ENCODE measurements around the gene ARL9.

The ARL9 gene

DNA sequence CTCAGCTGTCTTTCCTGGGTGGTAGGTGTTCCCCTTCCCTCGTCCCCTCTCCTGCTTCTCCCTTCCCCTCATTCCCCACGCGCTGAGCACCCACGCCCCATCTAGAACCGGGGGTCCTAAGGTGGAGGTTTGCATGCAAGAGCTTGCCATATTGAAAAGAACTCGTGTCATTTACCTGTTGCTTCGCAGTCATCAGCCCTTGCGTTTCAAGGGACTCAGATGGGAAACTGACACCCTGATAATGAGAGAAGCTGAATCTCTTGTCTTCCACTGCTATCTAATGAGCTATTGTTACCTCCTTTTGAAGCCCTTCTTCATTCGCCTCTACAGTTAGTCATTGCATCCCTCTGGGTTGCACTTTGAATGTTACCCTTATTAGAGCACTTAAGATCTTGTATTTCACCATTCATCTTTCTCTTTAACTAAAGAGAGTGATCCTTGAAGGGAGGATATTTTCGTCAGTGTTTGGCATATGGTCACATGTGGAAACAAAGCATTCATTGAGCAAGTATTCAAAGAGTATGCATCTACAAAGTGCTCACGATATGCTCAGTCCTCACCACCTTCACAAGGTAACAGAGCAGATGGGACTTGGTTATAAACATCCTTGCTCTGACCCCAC is 25.7 kb downstream of the ARL9 start:
- no peak for DNase-seq (ENCODE audit: low read depth, low spot score)

DNA sequence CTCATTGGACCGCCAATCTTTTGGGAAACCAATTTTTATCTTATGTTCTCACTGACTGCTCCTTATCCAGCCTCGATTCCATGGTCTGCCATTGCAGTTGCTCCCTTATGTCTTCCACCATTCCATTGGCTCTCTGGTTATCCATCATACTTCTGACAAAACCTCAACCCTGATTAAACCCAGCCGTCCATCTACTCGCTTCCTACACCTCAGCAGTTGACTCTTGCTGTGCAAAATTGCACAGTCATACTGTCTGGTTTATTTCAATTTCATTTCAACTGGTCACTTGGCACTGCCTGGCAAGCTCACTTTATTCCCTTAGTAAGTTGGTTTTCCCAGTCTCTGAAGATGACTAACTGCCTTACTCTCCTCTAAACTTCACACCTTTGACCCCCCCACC is 26.2 kb downstream of the ARL9 start:
- DNase-seq (ENCODE audit: low read depth, low spot score): no peak

DNA sequence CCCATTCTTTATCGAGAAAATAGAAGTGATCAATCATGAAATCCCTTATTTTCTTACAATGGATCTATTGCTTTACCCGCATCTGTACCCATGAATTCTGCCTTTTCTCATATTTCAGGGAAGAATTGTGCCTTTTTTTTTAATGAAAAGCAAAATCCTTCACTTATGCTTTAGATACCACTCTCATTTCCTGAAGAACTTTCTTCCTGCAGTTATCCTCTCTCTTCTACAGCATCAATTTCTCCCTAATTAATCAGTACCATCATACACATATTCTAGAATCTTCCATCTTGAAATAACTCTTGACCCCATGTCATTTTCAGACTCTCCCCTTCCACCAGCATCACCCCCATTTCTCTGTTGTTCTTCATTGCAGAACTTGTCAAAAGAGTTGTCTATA is 26.6 kb downstream of the ARL9 start:
- no peak for DNase-seq (ENCODE audit: low read depth, low spot score)

DNA sequence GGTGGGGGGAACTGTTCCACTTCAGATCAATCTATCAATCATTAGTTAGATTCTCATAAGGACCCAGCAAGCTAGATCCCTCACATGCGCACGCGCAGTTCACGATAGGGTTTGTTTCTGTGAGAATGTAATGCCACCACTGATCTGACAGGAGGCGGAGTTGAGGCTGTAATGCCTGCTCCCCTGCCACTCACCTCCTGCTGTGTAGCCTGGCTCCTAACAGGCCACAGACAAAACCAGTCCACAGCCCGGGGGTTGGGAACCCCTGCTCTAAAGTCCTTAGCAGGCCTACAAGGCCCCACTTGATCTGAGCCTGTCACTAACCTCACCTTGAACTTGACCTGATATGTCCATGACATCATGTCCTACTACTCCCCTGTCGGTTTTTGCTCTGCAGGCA is 30.3 kb downstream of the ARL9 start:
- no peak for DNase-seq (ENCODE audit: low read depth, low spot score)

DNA sequence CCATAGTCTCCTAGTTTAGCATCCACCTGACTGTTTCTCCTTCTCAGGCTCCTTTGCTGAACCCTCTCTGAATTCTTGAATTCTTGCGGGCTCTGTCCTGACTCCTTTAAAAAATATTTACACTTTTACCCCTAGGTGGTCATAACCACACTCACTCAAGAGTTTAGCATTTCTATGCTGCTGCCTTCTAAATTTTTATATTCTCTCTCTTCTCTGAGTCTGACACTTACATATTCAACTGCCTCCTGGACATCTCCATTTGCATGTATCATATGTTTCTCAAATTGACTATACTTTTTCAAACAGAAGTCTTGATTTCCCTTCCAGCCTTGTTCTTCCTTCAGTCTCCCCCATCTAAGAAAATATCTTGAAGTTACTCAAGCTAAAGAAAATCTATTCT is 31.6 kb downstream of the ARL9 start:
- no peak for DNase-seq (ENCODE audit: low read depth, low spot score)

DNA sequence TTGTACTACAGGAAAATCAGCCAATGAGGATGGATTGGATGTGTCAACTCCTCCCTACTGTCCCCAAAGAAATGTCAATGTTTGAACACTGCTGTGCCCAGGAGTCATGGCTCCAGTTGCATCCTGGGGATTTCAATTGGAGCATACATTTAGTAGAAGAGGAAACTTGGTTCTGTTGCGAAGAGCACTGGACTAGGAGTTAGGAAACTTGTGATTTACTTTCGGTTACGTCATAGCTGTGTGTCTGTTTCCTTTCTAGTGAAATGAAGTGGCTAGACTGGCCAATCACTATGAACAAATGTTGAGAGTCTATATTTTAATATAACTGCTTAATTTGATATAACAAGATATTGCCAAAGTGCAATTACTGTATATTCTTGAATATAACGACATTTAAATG is 35.2 kb downstream of the ARL9 start:
- DNase-seq (ENCODE audit: low read depth, low spot score): no peak

DNA sequence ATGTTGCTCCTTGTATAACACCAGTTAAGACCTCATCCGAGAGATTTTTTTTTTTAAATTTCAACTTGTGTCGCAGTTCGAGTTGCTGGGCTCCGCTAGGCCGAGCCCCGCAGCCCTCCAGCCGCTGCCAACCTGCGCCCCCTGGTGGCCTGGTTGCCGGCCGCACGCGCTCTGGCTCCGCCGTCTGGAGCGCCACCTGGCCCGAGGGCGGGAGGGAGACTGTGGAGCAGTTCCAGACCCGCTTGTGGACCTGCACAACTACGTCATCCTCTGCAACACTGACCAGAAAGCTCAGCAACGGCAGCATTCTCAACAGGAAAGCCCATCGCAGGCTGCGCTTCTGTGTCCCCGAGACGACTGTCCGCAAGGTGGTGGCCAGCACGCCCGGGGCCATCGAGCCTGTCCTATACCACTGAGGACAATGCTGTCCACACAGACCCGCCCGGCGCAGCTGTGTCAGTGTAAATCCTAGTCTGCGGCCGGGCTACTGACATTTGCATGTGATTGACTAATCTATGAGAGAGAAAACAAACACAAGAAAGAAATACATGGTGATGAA is 39.1 kb downstream of the ARL9 start:
- DNase-seq (ENCODE audit: low read depth, low spot score): peak; percentile 69

DNA sequence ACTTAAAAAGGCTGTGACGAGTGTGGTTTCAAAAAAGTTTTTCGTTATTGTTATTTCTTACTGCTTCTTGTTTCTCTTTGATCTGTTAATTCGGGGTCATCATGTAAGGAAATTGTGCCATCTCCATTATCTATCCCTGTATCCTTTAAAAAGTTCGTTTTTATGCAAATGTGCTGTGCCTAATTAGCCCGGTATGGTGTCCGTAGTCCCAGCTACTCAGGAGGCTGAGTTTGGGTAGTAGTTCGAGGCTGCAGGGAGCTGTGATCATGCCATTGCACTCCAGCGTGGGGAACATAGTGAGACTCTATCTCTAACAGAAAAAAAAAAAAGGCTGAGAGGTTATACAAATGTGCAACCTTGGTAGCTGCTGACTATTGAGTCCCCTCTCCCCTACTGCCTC is 45.1 kb downstream of the ARL9 start:
- DNase-seq (ENCODE audit: low read depth, low spot score): no peak

DNA sequence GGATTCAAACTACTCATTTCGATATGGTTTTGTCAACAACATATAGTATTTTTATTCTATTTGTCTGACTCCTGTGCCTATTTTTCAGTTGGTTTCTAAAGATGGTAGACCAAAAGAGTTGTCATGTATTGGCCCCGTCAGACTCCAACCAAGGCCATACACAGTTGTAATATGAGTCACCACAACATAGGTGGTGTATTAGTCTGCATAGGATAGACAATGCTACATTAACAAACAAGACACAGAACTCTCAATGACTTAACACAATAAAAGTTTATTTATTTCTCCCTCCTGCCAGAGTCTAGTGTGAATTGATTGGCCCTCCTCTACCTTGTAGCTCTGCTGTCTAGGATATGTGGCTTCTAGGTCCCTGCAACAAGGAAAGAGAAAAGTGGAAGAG is 45.9 kb downstream of the ARL9 start:
- no peak for DNase-seq (ENCODE audit: low read depth, low spot score)

DNA sequence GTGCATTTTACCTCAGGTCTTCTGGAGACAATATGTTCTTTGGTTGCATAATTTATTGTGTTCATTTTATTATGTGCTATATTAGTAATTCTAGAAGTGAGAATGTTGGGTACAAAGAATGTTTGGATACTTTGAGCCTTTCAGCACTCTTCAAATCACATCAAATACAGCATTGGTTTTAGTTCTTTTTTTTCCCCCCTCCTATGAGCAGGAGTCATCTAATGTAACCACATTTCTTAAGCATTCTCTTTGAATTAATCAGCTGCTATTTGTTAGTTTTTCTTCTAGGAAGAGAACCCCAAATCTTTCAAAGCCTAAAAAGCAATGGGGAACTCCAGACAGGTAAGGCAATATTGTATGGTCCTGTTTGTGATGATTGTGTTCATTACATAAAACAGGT is 46.7 kb downstream of the ARL9 start:
- no peak for DNase-seq (ENCODE audit: low read depth, low spot score)

DNA sequence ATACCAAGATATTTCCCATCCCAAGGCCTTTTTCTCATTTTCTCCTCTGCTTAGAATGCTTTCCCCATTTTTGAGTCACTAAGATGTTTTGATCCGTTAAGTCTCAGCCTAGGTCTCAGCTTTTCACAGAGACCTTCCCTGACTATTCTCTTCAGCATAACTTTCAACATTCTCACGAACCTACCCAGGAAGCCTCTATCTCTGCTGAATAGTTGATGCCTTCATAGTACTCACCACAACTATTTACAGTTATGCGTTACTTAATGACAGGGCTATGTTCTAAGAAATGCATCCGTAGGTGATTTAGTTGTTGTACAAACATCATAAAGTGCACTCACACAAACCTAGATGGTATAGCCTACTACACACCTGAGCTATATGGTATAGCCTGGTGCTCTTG is 64.5 kb downstream of the ARL9 start:
- DNase-seq (ENCODE audit: low read depth, low spot score): no peak
